Esophagus squamous epithelium (tissue), 4 donors: ENCODE results near the gene PTX3.

Source experiments
- POLR2A ChIP-seq, 4 donors: fragments of 450-650 bp; IDR thresholded peaks; one replicate each; pipeline ENCODE4 v1.6.1; 2017; ENCODE audit warnings: antibody characterized with exemption in 4 of 4, mild to moderate bottlenecking in 4 of 4, moderate library complexity in 3 of 4
- TF ChIP-seq, protein P1 (sequence below), 6 experiments: fragments of 450-650 bp in 4 of 6; fragments of 200-600 bp in 2 of 6; sonication (generic) in 2 of 6; IDR thresholded peaks; one replicate each; pipeline ENCODE4 v1.5.1; 2016 to 2019; ENCODE audit warnings: antibody characterized with exemption in 6 of 6, mild to moderate bottlenecking in 4 of 6, moderate library complexity in 4 of 6

GRCh38 chr3:157404381-157404780 lies 32.3 kb upstream of the PTX3 start:
- TF ChIP-seq, protein P1, sequence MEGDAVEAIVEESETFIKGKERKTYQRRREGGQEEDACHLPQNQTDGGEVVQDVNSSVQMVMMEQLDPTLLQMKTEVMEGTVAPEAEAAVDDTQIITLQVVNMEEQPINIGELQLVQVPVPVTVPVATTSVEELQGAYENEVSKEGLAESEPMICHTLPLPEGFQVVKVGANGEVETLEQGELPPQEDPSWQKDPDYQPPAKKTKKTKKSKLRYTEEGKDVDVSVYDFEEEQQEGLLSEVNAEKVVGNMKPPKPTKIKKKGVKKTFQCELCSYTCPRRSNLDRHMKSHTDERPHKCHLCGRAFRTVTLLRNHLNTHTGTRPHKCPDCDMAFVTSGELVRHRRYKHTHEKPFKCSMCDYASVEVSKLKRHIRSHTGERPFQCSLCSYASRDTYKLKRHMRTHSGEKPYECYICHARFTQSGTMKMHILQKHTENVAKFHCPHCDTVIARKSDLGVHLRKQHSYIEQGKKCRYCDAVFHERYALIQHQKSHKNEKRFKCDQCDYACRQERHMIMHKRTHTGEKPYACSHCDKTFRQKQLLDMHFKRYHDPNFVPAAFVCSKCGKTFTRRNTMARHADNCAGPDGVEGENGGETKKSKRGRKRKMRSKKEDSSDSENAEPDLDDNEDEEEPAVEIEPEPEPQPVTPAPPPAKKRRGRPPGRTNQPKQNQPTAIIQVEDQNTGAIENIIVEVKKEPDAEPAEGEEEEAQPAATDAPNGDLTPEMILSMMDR (IDR thresholded peaks at IDR 0.05): no peak
- no peak for TF ChIP-seq POLR2A (IDR thresholded peaks at IDR 0.05)
